IMR-90 (cell line): ENCODE results near the gene PRSS33. TPM values are rescaled to one million over a fixed set of nuclear protein-coding genes. Genes with fewer than 3 reads are reported as not detected.

ENCODE experiments used
- ATAC-seq: fragments of 200-7000 bp; cut with Tn5 transposase; 2 replicates; pipeline ENCODE4 v1.9.1; 2020; ENCODE audit warnings: low read depth, mild to moderate bottlenecking, moderate library complexity
- BruUV-seq: library from RNA; stranded (reverse); fragments of 400-500 nt; replicated peaks from 2 replicates; lab custom pipeline; 2021; lab: Mats Ljungman, UMichigan
- CTCF ChIA-PET: fragments of 300-600 bp; formaldehyde crosslinking; extraction: SDS; loops from one replicate; lab custom pipeline; 2021; ENCODE audit warnings: antibody characterized with exemption; lab: Yijun Ruan, JAX
- POLR2A ChIA-PET: fragments of 300-600 bp; sonication (Branson Sonifier 250); formaldehyde crosslinking; loops from one replicate; lab custom pipeline; 2022; ENCODE audit warnings: antibody characterized with exemption; ENCODE audit not compliant: unreplicated experiment; lab: Charles Lee
- DNase-seq: peaks from one replicate; pipeline ENCODE4 v3.0.0; 2013
- H2AFZ ChIP-seq: replicated peaks from 2 replicates; pipeline ENCODE3; 2013; ENCODE audit warnings: low read length, mild to moderate bottlenecking; ENCODE audit not compliant: poor library complexity
- H2AK5ac ChIP-seq: 2 replicates; pipeline ENCODE4 v1.6.1; 2013; ENCODE audit warnings: low read depth, low read length, inconsistent platforms
- H2AK9ac ChIP-seq: replicated peaks from 2 replicates; pipeline ENCODE3; 2013; ENCODE audit warnings: mild to moderate bottlenecking, low read depth, low read length, moderate library complexity; ENCODE audit not compliant: poor library complexity
- H2BK120ac ChIP-seq: 2 replicates; pipeline ENCODE4 v1.6.1; 2013; ENCODE audit warnings: low read depth, low read length, inconsistent platforms
- H2BK15ac ChIP-seq: 3 replicates; pipeline ENCODE4 v1.6.1; 2013; ENCODE audit warnings: low read depth, low read length, inconsistent platforms
- H2BK20ac ChIP-seq: 2 replicates; pipeline ENCODE4 v1.6.1; 2013; ENCODE audit warnings: low read depth, mild to moderate bottlenecking, inconsistent platforms, low read length, moderate library complexity
- H2BK5ac ChIP-seq: 2 replicates; pipeline ENCODE4 v1.6.1; 2013; ENCODE audit warnings: mild to moderate bottlenecking, low read depth, low read length, inconsistent platforms; ENCODE audit not compliant: poor library complexity, severe bottlenecking
- H3K14ac ChIP-seq: replicated peaks from 2 replicates; pipeline ENCODE4 v1.6.1; 2013; ENCODE audit warnings: low read depth, low read length, inconsistent platforms
- H3K18ac ChIP-seq: 2 replicates; pipeline ENCODE4 v1.6.1; 2013; ENCODE audit warnings: low read depth, low read length, control low read depth
- H3K23ac ChIP-seq: 2 replicates; pipeline ENCODE4 v1.6.1; 2013; ENCODE audit warnings: low read depth, low read length, inconsistent platforms
- H3K27ac ChIP-seq: 2 replicates; pipeline ENCODE4 v1.5.1; 2013; ENCODE audit warnings: mild to moderate bottlenecking, control low read depth, low read length; ENCODE audit not compliant: insufficient read depth
- H3K27me3 ChIP-seq: 2 replicates; pipeline ENCODE4 v1.6.1; 2013; ENCODE audit warnings: low read length; ENCODE audit not compliant: control insufficient read depth, insufficient read depth
- H3K36me3 ChIP-seq: 2 replicates; pipeline ENCODE4 v1.6.1; 2013; ENCODE audit warnings: low read length, mixed read lengths; ENCODE audit not compliant: control insufficient read depth, insufficient read depth
- H3K4ac ChIP-seq: 2 replicates; pipeline ENCODE4 v1.6.1; 2013; ENCODE audit warnings: low read depth, low read length, inconsistent platforms
- H3K4me1 ChIP-seq: 2 replicates; pipeline ENCODE4 v1.6.1; 2013; ENCODE audit warnings: low read length, mixed read lengths; ENCODE audit not compliant: control insufficient read depth, insufficient read depth
- H3K4me2 ChIP-seq: 2 replicates; pipeline ENCODE4 v1.6.1; 2013; ENCODE audit warnings: low read depth, mild to moderate bottlenecking, control low read depth, low read length, moderate library complexity
- H3K4me3 ChIP-seq: 2 replicates; pipeline ENCODE4 v1.5.1; 2013; ENCODE audit warnings: low read depth, mild to moderate bottlenecking, control low read depth, low read length, moderate library complexity; ENCODE audit not compliant: insufficient read depth
- H3K56ac ChIP-seq: 2 replicates; pipeline ENCODE4 v1.6.1; 2013; ENCODE audit warnings: low read length, inconsistent platforms; ENCODE audit not compliant: insufficient read depth; ENCODE audit errors: extremely low read depth
- H3K79me1 ChIP-seq, 2 experiments: 2 replicates each; pipeline ENCODE4 v1.6.1; 2013; ENCODE audit warnings: low read length in 2 of 2, inconsistent platforms in 1 of 2, low read depth in 1 of 2
- H3K9ac ChIP-seq: 2 replicates; pipeline ENCODE4 v1.6.1; 2013; ENCODE audit warnings: low read depth, low read length, control low read depth
- H3K9me1 ChIP-seq: 2 replicates; pipeline ENCODE4 v1.6.1; 2013; ENCODE audit warnings: low read length, inconsistent platforms; ENCODE audit not compliant: insufficient read depth
- H3K9me3 ChIP-seq: 2 replicates; pipeline ENCODE4 v1.6.1; 2013; ENCODE audit warnings: low read length; ENCODE audit not compliant: control insufficient read depth, insufficient read depth
- H4K20me1 ChIP-seq: 2 replicates; pipeline ENCODE4 v1.6.1; 2013; ENCODE audit warnings: low read length, inconsistent platforms; ENCODE audit not compliant: insufficient read depth
- H4K5ac ChIP-seq: 2 replicates; pipeline ENCODE4 v1.6.1; 2013; ENCODE audit warnings: mild to moderate bottlenecking, low read depth, low read length, control low read depth
- H4K8ac ChIP-seq, 2 experiments: 2 replicates each; pipeline ENCODE4 v1.6.1; 2013; ENCODE audit warnings: low read depth in 2 of 2, low read length in 2 of 2, control low read depth in 1 of 2, inconsistent platforms in 1 of 2
- H4K91ac ChIP-seq: 2 replicates; pipeline ENCODE4 v1.6.1; 2013; ENCODE audit warnings: low read depth, low read length, inconsistent platforms; ENCODE audit not compliant: insufficient read depth
- BHLHE40 ChIP-seq: fragments of 150-350 bp; IDR thresholded peaks from 2 replicates; pipeline ENCODE4 v1.6.1; 2016; ENCODE audit warnings: mild to moderate bottlenecking, low read depth, low read length
- CHD1 ChIP-seq: IDR thresholded peaks from 2 replicates; pipeline ENCODE4 v1.6.1; 2012; ENCODE audit warnings: low read depth, low read length, improper control_type of control experiment
- FOS ChIP-seq: fragments of 150-350 bp; IDR thresholded peaks from 2 replicates; pipeline ENCODE4 v1.6.1; 2016; ENCODE audit warnings: low read depth, low read length
- MXI1 ChIP-seq: IDR thresholded peaks from 2 replicates; pipeline ENCODE4 v1.6.1; 2012; ENCODE audit warnings: low read depth, mild to moderate bottlenecking, low read length, moderate library complexity, borderline replicate concordance
- RCOR1 ChIP-seq: IDR thresholded peaks from 2 replicates; pipeline ENCODE4 v1.6.1; 2012; ENCODE audit warnings: mild to moderate bottlenecking, low read length, improper control_type of control experiment; ENCODE audit not compliant: insufficient replicate concordance
- SMC3 ChIP-seq: fragments of 150-350 bp; IDR thresholded peaks from 2 replicates; pipeline ENCODE4 v1.6.1; 2016; ENCODE audit warnings: low read depth, mild to moderate bottlenecking, antibody characterized with exemption, low read length, moderate library complexity
- WGBS, 2 experiments: methylation state at CpG; one replicate each; pipeline versions ENCODE4 v1.1.5 to v1.1.7; 2013; ENCODE audit warnings: missing lambda C conversion rate in 2 of 2; ENCODE audit not compliant: insufficient read length in 1 of 2; ENCODE audit errors: extremely low coverage in 2 of 2; 5-methylcytosine and 5-hydroxymethylcytosine counted together
- dilution Hi-C: fragments of 300-500 bp; cut with HindIII; formaldehyde crosslinking; loops from one replicate; pipeline ENCODE4 v1.14.3; 2018; ENCODE audit warnings: low sequenced_read_pairs; ENCODE audit not compliant: unreplicated experiment
- in situ Hi-C: fragments of 300-500 bp; cut with MboI; formaldehyde crosslinking; loops from 3 replicates; pipeline ENCODE4 v1.14.3; 2019; ENCODE audit warnings: low sequenced_read_pairs, inconsistent platforms, mixed read lengths
- intact Hi-C: fragments of 100-400 bp; cut with micrococcal nuclease; formaldehyde crosslinking; loops from 2 replicates; pipeline ENCODE4 v1.10.0; 2022
- polyA plus RNA-seq, 3 experiments: library from polyadenylated mRNA; depleted of rRNA; stranded (reverse); fragments of >200 nt; gene quantifications; 2 replicates each; pipeline ENCODE4 v1.2.3, GENCODE V29; 2012; ENCODE audit warnings: low replicate concordance in 1 of 3
- total RNA-seq: library from RNA; depleted of rRNA; stranded (reverse); fragments of >200 nt; gene quantifications from 2 replicates; pipeline ENCODE4 v1.2.3, GENCODE V29; 2012
- TF ChIP-seq, protein P1 (sequence below): conservative IDR thresholded peaks from 2 replicates; pipeline ENCODE4 v1.5.1; 2012; ENCODE audit warnings: mild to moderate bottlenecking, low read depth, low read length, improper control_type of control experiment

PRSS33 gene
- total and polyA plus RNA-seq, 2 of the 4 experiments (the other 2 are of a cell fraction): not detected

DNA sequence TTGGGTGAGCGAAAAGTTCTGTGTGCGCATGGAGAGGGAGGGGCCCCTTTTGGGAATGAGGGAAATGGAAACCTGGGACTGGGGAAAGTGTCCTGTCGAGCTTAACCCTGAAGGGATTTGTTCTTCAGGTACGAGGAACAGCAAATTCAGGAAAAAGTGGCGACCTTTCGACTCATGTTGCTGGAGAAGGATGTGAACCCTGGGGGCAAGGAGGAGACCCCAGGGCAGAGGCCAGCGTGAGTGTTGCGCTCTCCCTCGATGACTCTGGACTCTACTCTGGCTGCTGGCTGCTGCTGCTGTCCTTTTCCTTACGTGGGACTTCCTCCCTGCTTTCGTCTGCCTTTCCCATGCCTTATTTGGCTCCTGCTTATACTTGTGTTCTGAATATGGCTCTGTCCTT is 30.0 kb downstream of the PRSS33 start:
- Histone ChIP-seq H3K4me1 (peaks cover 2% of the 10 kb centered on the region; the same call in 1 of the 2 replicates), H2AK9ac (no peak overlapping the region), H4K5ac (no peak overlapping the region), H3K14ac (no peak overlapping the region), H2AK5ac (no peak overlapping the region), H3K27me3 (no peaks in the 10 kb centered on the region), H2BK120ac (no peak overlapping the region), H3K79me1 (peaks cover 23 to 74% of the 10 kb centered on the region in 2 experiments), H3K36me3 (peaks cover 49% of the 10 kb centered on the region), H3K23ac (0 out of 2 replicates have a peak overlapping the region, but pooled peaks have one; percentile 31), H3K9me1 (peaks cover 14% of the 10 kb centered on the region), H3K4me2 (no peak overlapping the region), H3K9ac (no peak overlapping the region), H3K27ac (no peak overlapping the region), H2BK15ac (no peak overlapping the region), H3K4ac (no peak overlapping the region), H3K18ac (no peak overlapping the region), H2AFZ (no peak overlapping the region), H3K4me3 (no peak overlapping the region), H4K8ac (no peak overlapping the region), H2BK20ac (no peak overlapping the region), H3K56ac (no peak overlapping the region), H2BK5ac (no peak overlapping the region), H4K91ac (no peak overlapping the region), H3K9me3 (no peaks in the 10 kb centered on the region; the same call in 1 of the 2 replicates), H4K20me1 (peaks cover 78% of the 10 kb centered on the region)
- 100% methylated on average over 4 of the region's 11 CpGs; no CpG with 5 or more reads in 1 of the 2 experiments for WGBS, 2 experiments
- POLR2A ChIA-PET: no interaction called here
- BruUV-seq: no TSS peak
- intact Hi-C loops: no loop called here
- DNase-seq (no peak), ATAC-seq (no peak)
- in situ Hi-C loops: no loop called here
- dilution Hi-C loops: no loop called here
- CTCF ChIA-PET: interaction anchor here (0.7 kb wide), 1 partner anchor 343 kb away, joined by 4 read pairs; no protein-coding TSS in a partner anchor
- TF ChIP-seq, protein P1, sequence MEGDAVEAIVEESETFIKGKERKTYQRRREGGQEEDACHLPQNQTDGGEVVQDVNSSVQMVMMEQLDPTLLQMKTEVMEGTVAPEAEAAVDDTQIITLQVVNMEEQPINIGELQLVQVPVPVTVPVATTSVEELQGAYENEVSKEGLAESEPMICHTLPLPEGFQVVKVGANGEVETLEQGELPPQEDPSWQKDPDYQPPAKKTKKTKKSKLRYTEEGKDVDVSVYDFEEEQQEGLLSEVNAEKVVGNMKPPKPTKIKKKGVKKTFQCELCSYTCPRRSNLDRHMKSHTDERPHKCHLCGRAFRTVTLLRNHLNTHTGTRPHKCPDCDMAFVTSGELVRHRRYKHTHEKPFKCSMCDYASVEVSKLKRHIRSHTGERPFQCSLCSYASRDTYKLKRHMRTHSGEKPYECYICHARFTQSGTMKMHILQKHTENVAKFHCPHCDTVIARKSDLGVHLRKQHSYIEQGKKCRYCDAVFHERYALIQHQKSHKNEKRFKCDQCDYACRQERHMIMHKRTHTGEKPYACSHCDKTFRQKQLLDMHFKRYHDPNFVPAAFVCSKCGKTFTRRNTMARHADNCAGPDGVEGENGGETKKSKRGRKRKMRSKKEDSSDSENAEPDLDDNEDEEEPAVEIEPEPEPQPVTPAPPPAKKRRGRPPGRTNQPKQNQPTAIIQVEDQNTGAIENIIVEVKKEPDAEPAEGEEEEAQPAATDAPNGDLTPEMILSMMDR: no peak
- TF ChIP-seq FOS (no peak), RCOR1 (no peak), SMC3 (no peak), MXI1 (no peak), BHLHE40 (no peak), CHD1 (no peak)
